Left renal pelvis (tissue), 4 donors: Measurements from ENCODE around the gene TREML2. TPM values are rescaled to one million over a fixed set of nuclear protein-coding genes. Genes with fewer than 3 reads are reported as not detected.

ENCODE experiments used
- DNase-seq, 4 donors: peaks; one replicate each; pipeline ENCODE4 v3.0.0-alpha.2; 2013; ENCODE audit warnings: low read depth in 4 of 4, low spot score in 3 of 4
- polyA plus RNA-seq, 4 donors: library from polyadenylated mRNA; unstranded; fragments of 120-200 nt; gene quantifications; one replicate each; pipeline ENCODE4 v1.2.1, GENCODE V29; 2013; ENCODE audit not compliant: insufficient read length in 4 of 4

Gene TREML2
- polyA plus RNA-seq, 4 donors: 0.12 to 0.41 (median 0.14) TPM; not detected in 1

DNA sequence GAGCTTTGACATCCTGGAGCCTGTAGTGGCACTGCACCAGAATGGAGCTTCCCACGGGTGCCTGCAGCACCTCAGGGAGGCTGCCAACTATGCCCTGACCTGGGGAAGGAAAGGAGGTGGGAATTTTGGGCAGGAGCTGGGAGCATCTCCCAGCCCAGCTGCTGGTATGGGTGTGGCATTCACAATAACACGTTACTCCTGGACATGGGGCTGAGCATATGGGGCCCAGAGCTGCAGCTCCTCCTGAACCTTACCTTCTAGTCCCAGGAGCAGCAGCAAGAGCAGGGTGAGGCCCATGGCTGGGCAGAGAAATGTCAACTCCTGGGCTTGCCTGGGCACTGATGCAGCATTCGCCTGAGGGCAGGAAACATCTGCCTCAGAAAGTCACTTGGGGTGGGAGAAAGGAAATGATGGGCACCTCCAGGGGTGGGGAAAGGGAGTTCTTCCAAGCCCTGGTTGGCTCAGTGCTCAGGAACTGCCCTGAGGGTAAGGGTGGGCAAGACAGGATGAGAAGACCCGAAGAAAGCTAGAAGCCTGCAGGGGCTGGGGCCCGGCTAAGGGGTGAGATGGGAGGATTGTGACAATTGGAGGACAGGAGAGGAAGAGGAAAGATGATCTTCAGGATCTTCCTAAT lies 46.8 kb downstream of the TREML2 start, which contains the start of gene TREML1:
Gene TREML1, minus strand, starts transcription at position 356 of the 634 bp plus-strand sequence. Its CDS starts 59 bp downstream, at position 297.
- no peak for DNase-seq

DNA sequence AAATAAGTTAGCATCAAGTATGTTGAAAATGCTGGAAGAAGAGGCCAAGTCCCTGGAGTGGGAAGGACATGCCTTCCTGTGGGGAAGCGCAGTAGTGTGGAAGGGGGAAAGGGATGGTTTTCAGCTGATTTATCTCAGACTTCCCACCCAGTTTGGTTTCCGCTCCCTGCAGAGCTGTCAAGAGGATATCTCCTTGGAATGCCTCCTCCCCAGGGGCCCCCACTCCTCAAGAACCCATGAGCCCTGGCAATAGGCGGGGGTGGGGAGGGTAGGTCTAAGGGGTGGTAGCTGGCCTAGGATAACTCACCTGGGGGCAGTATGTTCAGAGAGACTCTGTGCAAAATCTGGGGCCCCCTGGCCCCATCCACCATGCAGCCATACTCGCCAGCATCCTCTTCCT lies 47.5 kb downstream of the TREML2 start:
- DNase-seq: no peak

DNA sequence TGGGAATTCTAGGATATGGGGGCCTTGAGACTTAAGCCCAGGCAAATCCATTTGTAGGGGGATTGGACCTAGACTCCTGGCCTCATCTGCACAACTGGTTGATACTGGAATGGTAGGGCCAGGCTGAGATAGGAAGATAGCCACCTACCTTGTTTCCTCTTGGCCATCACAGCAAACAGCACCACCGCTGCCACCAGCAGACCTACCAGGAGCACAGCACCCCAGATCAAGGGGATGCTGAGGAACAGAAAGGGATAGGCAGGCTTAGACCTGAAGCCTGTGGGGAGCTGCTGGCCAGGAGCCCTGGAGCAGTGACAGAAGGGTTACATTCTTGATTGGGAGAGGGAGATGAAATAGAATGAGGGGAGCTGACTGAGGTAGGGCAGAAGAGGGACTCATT lies 50.3 kb downstream of the TREML2 start:
- no peak for DNase-seq

DNA sequence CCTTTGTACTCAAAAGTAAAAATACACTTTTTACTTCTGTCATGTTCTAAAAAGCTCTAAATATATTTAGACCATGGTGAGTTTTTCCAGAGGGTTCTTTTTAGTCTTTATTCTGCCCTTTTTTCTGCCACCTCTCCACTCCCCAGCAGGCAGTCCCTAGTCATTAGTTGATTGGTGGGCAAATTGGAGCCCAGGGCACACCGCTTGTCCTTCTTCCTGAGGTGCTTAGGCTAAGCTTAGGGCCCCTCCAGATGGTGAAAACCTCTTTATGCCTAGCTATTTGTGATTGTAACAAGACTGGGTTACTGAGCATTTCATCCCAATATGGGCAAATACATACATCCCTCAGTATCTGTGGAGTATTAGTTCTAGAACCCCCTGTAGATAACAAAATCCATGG lies 53.0 kb downstream of the TREML2 start:
- no peak for DNase-seq

Other genes starting within 250 kb of the TREML2 start
- gene UNC5CL, start 161.9 kb downstream of the TREML2 start, polyA plus RNA-seq: 1 to 10 TPM; 1.1 to 8.5 (median 6.1) TPM
- gene TSPO2, start 158.7 kb downstream of the TREML2 start, polyA plus RNA-seq: 1 to 10 TPM in 1 of 4 donors, under 1 TPM in 3; 0.39 to 2.1 (median 0.50) TPM
- gene APOBEC2, start 147.9 kb downstream of the TREML2 start, polyA plus RNA-seq: under 1 TPM in 3 of 4 donors, not detected in 1; 0.32 to 0.73 (median 0.34) TPM
- gene OARD1, start 128.8 kb downstream of the TREML2 start, polyA plus RNA-seq: 10 to 100 TPM; 26.4 to 68.5 (median 59.1) TPM
- 10 to 100 TPM; 44.9 to 53.8 (median 50.0) TPM for gene NFYA, start 128.2 kb downstream of the TREML2 start, polyA plus RNA-seq
- gene TREML1, start 46.8 kb downstream of the TREML2 start, polyA plus RNA-seq: 1 to 10 TPM in 2 of 4 donors, under 1 TPM in 2; 0.22 to 1.7 (median 0.70) TPM
- gene TREM2, start 38.0 kb downstream of the TREML2 start, polyA plus RNA-seq: 1 to 10 TPM in 1 of 4 donors, under 1 TPM in 3; 0.26 to 1.4 (median 0.42) TPM
- not detected for gene TREML4, start 27.2 kb upstream of the TREML2 start, polyA plus RNA-seq
- 1 to 10 TPM in 1 of 4 donors, under 1 TPM in 2, not detected in 1; 0.29 to 1.3 (median 0.34) TPM for gene TREM1, start 85.5 kb upstream of the TREML2 start, polyA plus RNA-seq
- gene NCR2, start 134.5 kb upstream of the TREML2 start, polyA plus RNA-seq: not detected